ENCODE data around the gene RXRA.

GRCh38 chr9:134288746-134289145, 37.5 kb upstream of the RXRA start:
- TF ChIP-seq, protein P1, sequence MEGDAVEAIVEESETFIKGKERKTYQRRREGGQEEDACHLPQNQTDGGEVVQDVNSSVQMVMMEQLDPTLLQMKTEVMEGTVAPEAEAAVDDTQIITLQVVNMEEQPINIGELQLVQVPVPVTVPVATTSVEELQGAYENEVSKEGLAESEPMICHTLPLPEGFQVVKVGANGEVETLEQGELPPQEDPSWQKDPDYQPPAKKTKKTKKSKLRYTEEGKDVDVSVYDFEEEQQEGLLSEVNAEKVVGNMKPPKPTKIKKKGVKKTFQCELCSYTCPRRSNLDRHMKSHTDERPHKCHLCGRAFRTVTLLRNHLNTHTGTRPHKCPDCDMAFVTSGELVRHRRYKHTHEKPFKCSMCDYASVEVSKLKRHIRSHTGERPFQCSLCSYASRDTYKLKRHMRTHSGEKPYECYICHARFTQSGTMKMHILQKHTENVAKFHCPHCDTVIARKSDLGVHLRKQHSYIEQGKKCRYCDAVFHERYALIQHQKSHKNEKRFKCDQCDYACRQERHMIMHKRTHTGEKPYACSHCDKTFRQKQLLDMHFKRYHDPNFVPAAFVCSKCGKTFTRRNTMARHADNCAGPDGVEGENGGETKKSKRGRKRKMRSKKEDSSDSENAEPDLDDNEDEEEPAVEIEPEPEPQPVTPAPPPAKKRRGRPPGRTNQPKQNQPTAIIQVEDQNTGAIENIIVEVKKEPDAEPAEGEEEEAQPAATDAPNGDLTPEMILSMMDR (IDR thresholded peaks at IDR 0.05; ENCODE audit: borderline replicate concordance, extremely low read depth, low read length, poor library complexity, severe bottlenecking), result no peak
- TF ChIP-seq EZH2 (IDR thresholded peaks at IDR 0.05; ENCODE audit: borderline replicate concordance, low read depth, low read length, severe bottlenecking), result no peak
